IMR-90 (cell line): ENCODE data around the gene DMRT2. TPM values are rescaled to one million over a fixed set of nuclear protein-coding genes. Genes with fewer than 3 reads are reported as not detected.

Source experiments
- ATAC-seq: fragments of 200-7000 bp; cut with Tn5 transposase; 2 replicates; pipeline ENCODE4 v1.9.1; 2020; ENCODE audit warnings: low read depth, mild to moderate bottlenecking, moderate library complexity
- BruUV-seq: library from RNA; stranded (reverse); fragments of 400-500 nt; replicated peaks from 2 replicates; lab custom pipeline; 2021; lab: Mats Ljungman, UMichigan
- CTCF ChIA-PET: fragments of 300-600 bp; formaldehyde crosslinking; extraction: SDS; loops from one replicate; lab custom pipeline; 2021; ENCODE audit warnings: antibody characterized with exemption; lab: Yijun Ruan, JAX
- POLR2A ChIA-PET: fragments of 300-600 bp; sonication (Branson Sonifier 250); formaldehyde crosslinking; loops from one replicate; lab custom pipeline; 2022; ENCODE audit warnings: antibody characterized with exemption; ENCODE audit not compliant: unreplicated experiment; lab: Charles Lee
- DNase-seq: peaks from one replicate; pipeline ENCODE4 v3.0.0; 2013
- H2AFZ ChIP-seq: replicated peaks from 2 replicates; pipeline ENCODE3; 2013; ENCODE audit warnings: low read length, mild to moderate bottlenecking; ENCODE audit not compliant: poor library complexity
- H2AK5ac ChIP-seq: 2 replicates; pipeline ENCODE4 v1.6.1; 2013; ENCODE audit warnings: low read depth, low read length, inconsistent platforms
- H2AK9ac ChIP-seq: replicated peaks from 2 replicates; pipeline ENCODE3; 2013; ENCODE audit warnings: mild to moderate bottlenecking, low read depth, low read length, moderate library complexity; ENCODE audit not compliant: poor library complexity
- H2BK120ac ChIP-seq: 2 replicates; pipeline ENCODE4 v1.6.1; 2013; ENCODE audit warnings: low read depth, low read length, inconsistent platforms
- H2BK15ac ChIP-seq: 3 replicates; pipeline ENCODE4 v1.6.1; 2013; ENCODE audit warnings: low read depth, low read length, inconsistent platforms
- H2BK20ac ChIP-seq: 2 replicates; pipeline ENCODE4 v1.6.1; 2013; ENCODE audit warnings: low read depth, mild to moderate bottlenecking, inconsistent platforms, low read length, moderate library complexity
- H2BK5ac ChIP-seq: 2 replicates; pipeline ENCODE4 v1.6.1; 2013; ENCODE audit warnings: mild to moderate bottlenecking, low read depth, low read length, inconsistent platforms; ENCODE audit not compliant: poor library complexity, severe bottlenecking
- H3K14ac ChIP-seq: replicated peaks from 2 replicates; pipeline ENCODE4 v1.6.1; 2013; ENCODE audit warnings: low read depth, low read length, inconsistent platforms
- H3K18ac ChIP-seq: 2 replicates; pipeline ENCODE4 v1.6.1; 2013; ENCODE audit warnings: low read depth, low read length, control low read depth
- H3K23ac ChIP-seq: 2 replicates; pipeline ENCODE4 v1.6.1; 2013; ENCODE audit warnings: low read depth, low read length, inconsistent platforms
- H3K27ac ChIP-seq: 2 replicates; pipeline ENCODE4 v1.5.1; 2013; ENCODE audit warnings: mild to moderate bottlenecking, control low read depth, low read length; ENCODE audit not compliant: insufficient read depth
- H3K27me3 ChIP-seq: 2 replicates; pipeline ENCODE4 v1.6.1; 2013; ENCODE audit warnings: low read length; ENCODE audit not compliant: control insufficient read depth, insufficient read depth
- H3K36me3 ChIP-seq: 2 replicates; pipeline ENCODE4 v1.6.1; 2013; ENCODE audit warnings: low read length, mixed read lengths; ENCODE audit not compliant: control insufficient read depth, insufficient read depth
- H3K4ac ChIP-seq: 2 replicates; pipeline ENCODE4 v1.6.1; 2013; ENCODE audit warnings: low read depth, low read length, inconsistent platforms
- H3K4me1 ChIP-seq: 2 replicates; pipeline ENCODE4 v1.6.1; 2013; ENCODE audit warnings: low read length, mixed read lengths; ENCODE audit not compliant: control insufficient read depth, insufficient read depth
- H3K4me2 ChIP-seq: 2 replicates; pipeline ENCODE4 v1.6.1; 2013; ENCODE audit warnings: low read depth, mild to moderate bottlenecking, control low read depth, low read length, moderate library complexity
- H3K4me3 ChIP-seq: 2 replicates; pipeline ENCODE4 v1.5.1; 2013; ENCODE audit warnings: low read depth, mild to moderate bottlenecking, control low read depth, low read length, moderate library complexity; ENCODE audit not compliant: insufficient read depth
- H3K56ac ChIP-seq: 2 replicates; pipeline ENCODE4 v1.6.1; 2013; ENCODE audit warnings: low read length, inconsistent platforms; ENCODE audit not compliant: insufficient read depth; ENCODE audit errors: extremely low read depth
- H3K79me1 ChIP-seq, 2 experiments: 2 replicates each; pipeline ENCODE4 v1.6.1; 2013; ENCODE audit warnings: low read length in 2 of 2, inconsistent platforms in 1 of 2, low read depth in 1 of 2
- H3K9ac ChIP-seq: 2 replicates; pipeline ENCODE4 v1.6.1; 2013; ENCODE audit warnings: low read depth, low read length, control low read depth
- H3K9me1 ChIP-seq: 2 replicates; pipeline ENCODE4 v1.6.1; 2013; ENCODE audit warnings: low read length, inconsistent platforms; ENCODE audit not compliant: insufficient read depth
- H3K9me3 ChIP-seq: 2 replicates; pipeline ENCODE4 v1.6.1; 2013; ENCODE audit warnings: low read length; ENCODE audit not compliant: control insufficient read depth, insufficient read depth
- H4K20me1 ChIP-seq: 2 replicates; pipeline ENCODE4 v1.6.1; 2013; ENCODE audit warnings: low read length, inconsistent platforms; ENCODE audit not compliant: insufficient read depth
- H4K5ac ChIP-seq: 2 replicates; pipeline ENCODE4 v1.6.1; 2013; ENCODE audit warnings: mild to moderate bottlenecking, low read depth, low read length, control low read depth
- H4K8ac ChIP-seq, 2 experiments: 2 replicates each; pipeline ENCODE4 v1.6.1; 2013; ENCODE audit warnings: low read depth in 2 of 2, low read length in 2 of 2, control low read depth in 1 of 2, inconsistent platforms in 1 of 2
- H4K91ac ChIP-seq: 2 replicates; pipeline ENCODE4 v1.6.1; 2013; ENCODE audit warnings: low read depth, low read length, inconsistent platforms; ENCODE audit not compliant: insufficient read depth
- BHLHE40 ChIP-seq: fragments of 150-350 bp; IDR thresholded peaks from 2 replicates; pipeline ENCODE4 v1.6.1; 2016; ENCODE audit warnings: mild to moderate bottlenecking, low read depth, low read length
- CEBPB ChIP-seq: IDR thresholded peaks from 2 replicates; pipeline ENCODE4 v1.6.1; 2012; ENCODE audit warnings: low read depth, low read length, improper control_type of control experiment
- CHD1 ChIP-seq: IDR thresholded peaks from 2 replicates; pipeline ENCODE4 v1.6.1; 2012; ENCODE audit warnings: low read depth, low read length, improper control_type of control experiment
- FOS ChIP-seq: fragments of 150-350 bp; IDR thresholded peaks from 2 replicates; pipeline ENCODE4 v1.6.1; 2016; ENCODE audit warnings: low read depth, low read length
- MAFK ChIP-seq: IDR thresholded peaks from 2 replicates; pipeline ENCODE4 v1.6.1; 2012; ENCODE audit warnings: low read depth, low read length, improper control_type of control experiment
- MAZ ChIP-seq: IDR thresholded peaks from 2 replicates; pipeline ENCODE4 v1.6.1; 2012; ENCODE audit warnings: low read depth, mild to moderate bottlenecking, low read length, improper control_type of control experiment, moderate library complexity, borderline replicate concordance
- MXI1 ChIP-seq: IDR thresholded peaks from 2 replicates; pipeline ENCODE4 v1.6.1; 2012; ENCODE audit warnings: low read depth, mild to moderate bottlenecking, low read length, moderate library complexity, borderline replicate concordance
- NFE2L2 ChIP-seq: fragments of 150-350 bp; IDR thresholded peaks from 2 replicates; pipeline ENCODE4 v1.6.1; 2016; ENCODE audit warnings: low read depth, mild to moderate bottlenecking, low read length
- POLR2A ChIP-seq: IDR thresholded peaks from 2 replicates; pipeline ENCODE4 v1.6.1; 2012; ENCODE audit warnings: mild to moderate bottlenecking, low read depth, low read length
- RAD21 ChIP-seq: IDR thresholded peaks from 2 replicates; pipeline ENCODE4 v1.6.1; 2012; ENCODE audit warnings: low read length, improper control_type of control experiment
- RCOR1 ChIP-seq: IDR thresholded peaks from 2 replicates; pipeline ENCODE4 v1.6.1; 2012; ENCODE audit warnings: mild to moderate bottlenecking, low read length, improper control_type of control experiment; ENCODE audit not compliant: insufficient replicate concordance
- RFX5 ChIP-seq: IDR thresholded peaks from 2 replicates; pipeline ENCODE4 v1.8.0; 2012; ENCODE audit warnings: low read depth, mild to moderate bottlenecking, low read length, moderate library complexity
- SMC3 ChIP-seq: fragments of 150-350 bp; IDR thresholded peaks from 2 replicates; pipeline ENCODE4 v1.6.1; 2016; ENCODE audit warnings: low read depth, mild to moderate bottlenecking, antibody characterized with exemption, low read length, moderate library complexity
- WGBS, 2 experiments: methylation state at CpG; one replicate each; pipeline versions ENCODE4 v1.1.5 to v1.1.7; 2013; ENCODE audit warnings: missing lambda C conversion rate in 2 of 2; ENCODE audit not compliant: insufficient read length in 1 of 2; ENCODE audit errors: extremely low coverage in 2 of 2; 5-methylcytosine and 5-hydroxymethylcytosine counted together
- dilution Hi-C: fragments of 300-500 bp; cut with HindIII; formaldehyde crosslinking; loops from one replicate; pipeline ENCODE4 v1.14.3; 2018; ENCODE audit warnings: low sequenced_read_pairs; ENCODE audit not compliant: unreplicated experiment
- in situ Hi-C: fragments of 300-500 bp; cut with MboI; formaldehyde crosslinking; loops from 3 replicates; pipeline ENCODE4 v1.14.3; 2019; ENCODE audit warnings: low sequenced_read_pairs, inconsistent platforms, mixed read lengths
- intact Hi-C: fragments of 100-400 bp; cut with micrococcal nuclease; formaldehyde crosslinking; loops from 2 replicates; pipeline ENCODE4 v1.10.0; 2022
- polyA plus RNA-seq, 3 experiments: library from polyadenylated mRNA; depleted of rRNA; stranded (reverse); fragments of >200 nt; gene quantifications; 2 replicates each; pipeline ENCODE4 v1.2.3, GENCODE V29; 2012; ENCODE audit warnings: low replicate concordance in 1 of 3
- total RNA-seq: library from RNA; depleted of rRNA; stranded (reverse); fragments of >200 nt; gene quantifications from 2 replicates; pipeline ENCODE4 v1.2.3, GENCODE V29; 2012
- TF ChIP-seq, protein P1 (sequence below): conservative IDR thresholded peaks from 2 replicates; pipeline ENCODE4 v1.5.1; 2012; ENCODE audit warnings: mild to moderate bottlenecking, low read depth, low read length, improper control_type of control experiment
- TF ChIP-seq, protein P2 (sequence below): fragments of 150-350 bp; IDR thresholded peaks from 2 replicates; pipeline ENCODE4 v1.6.1; 2016; ENCODE audit warnings: low read depth, mild to moderate bottlenecking, low read length, moderate library complexity, borderline replicate concordance

Gene DMRT2
- total and polyA plus RNA-seq, 2 of the 4 experiments (the other 2 are of a cell fraction): not detected

DNA sequence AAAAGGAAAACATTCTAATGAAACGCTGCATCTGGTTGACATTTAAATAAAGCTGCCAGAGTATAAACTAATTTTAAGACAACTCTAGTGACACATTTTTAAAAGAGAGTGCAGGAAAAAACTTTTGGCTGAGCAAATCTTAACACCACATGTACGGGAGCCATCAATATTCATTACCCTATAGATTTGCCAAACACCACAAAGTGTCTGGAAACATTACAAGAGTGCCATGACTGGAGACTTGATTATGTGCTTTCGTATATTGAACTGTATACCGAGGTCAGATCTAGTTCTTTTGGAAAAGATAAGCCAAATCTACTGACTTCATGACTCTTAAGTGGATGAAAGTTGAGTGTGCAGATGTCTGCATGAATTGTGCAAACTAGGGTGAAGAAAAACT, 10.6 kb upstream of the DMRT2 start:
- Histone ChIP-seq H4K20me1 (no peaks in the 10 kb centered on the region), H3K56ac (no peak overlapping the region), H2BK5ac (no peak overlapping the region), H2AK5ac (no peak overlapping the region), H3K4me3 (no peak overlapping the region), H3K14ac (no peak overlapping the region), H2BK120ac (no peak overlapping the region), H3K4ac (no peak overlapping the region), H3K27ac (no peak overlapping the region), H3K27me3 (peaks cover 25% of the 10 kb centered on the region), H3K4me1 (no peaks in the 10 kb centered on the region), H3K23ac (no peak overlapping the region), H2AFZ (no peak overlapping the region), H3K79me1 (no peaks in the 10 kb centered on the region), H3K9me3 (no peaks in the 10 kb centered on the region), H4K8ac (no peak overlapping the region), H3K4me2 (no peak overlapping the region), H4K91ac (no peak overlapping the region), H2AK9ac (no peak overlapping the region), H2BK20ac (no peak overlapping the region), H3K9me1 (no peaks in the 10 kb centered on the region), H4K5ac (no peak overlapping the region), H3K18ac (no peak overlapping the region), H3K9ac (no peak overlapping the region), H2BK15ac (no peak overlapping the region), H3K36me3 (no peaks in the 10 kb centered on the region)
- ATAC-seq (no peak), DNase-seq (no peak)
- CTCF ChIA-PET: no interaction called here
- WGBS, 2 experiments: no CpG with 5 or more reads among the region's 4 CpGs
- POLR2A ChIA-PET: no interaction called here
- BruUV-seq: no TSS peak
- dilution Hi-C loops: no loop called here
- TF ChIP-seq RAD21: no peak
- TF ChIP-seq CHD1: no peak
- no peak for TF ChIP-seq CEBPB
- TF ChIP-seq FOS: no peak
- TF ChIP-seq MAZ: no peak
- no peak for TF ChIP-seq RFX5
- no peak for TF ChIP-seq POLR2A
- TF ChIP-seq MAFK: no peak
- TF ChIP-seq, protein P1, sequence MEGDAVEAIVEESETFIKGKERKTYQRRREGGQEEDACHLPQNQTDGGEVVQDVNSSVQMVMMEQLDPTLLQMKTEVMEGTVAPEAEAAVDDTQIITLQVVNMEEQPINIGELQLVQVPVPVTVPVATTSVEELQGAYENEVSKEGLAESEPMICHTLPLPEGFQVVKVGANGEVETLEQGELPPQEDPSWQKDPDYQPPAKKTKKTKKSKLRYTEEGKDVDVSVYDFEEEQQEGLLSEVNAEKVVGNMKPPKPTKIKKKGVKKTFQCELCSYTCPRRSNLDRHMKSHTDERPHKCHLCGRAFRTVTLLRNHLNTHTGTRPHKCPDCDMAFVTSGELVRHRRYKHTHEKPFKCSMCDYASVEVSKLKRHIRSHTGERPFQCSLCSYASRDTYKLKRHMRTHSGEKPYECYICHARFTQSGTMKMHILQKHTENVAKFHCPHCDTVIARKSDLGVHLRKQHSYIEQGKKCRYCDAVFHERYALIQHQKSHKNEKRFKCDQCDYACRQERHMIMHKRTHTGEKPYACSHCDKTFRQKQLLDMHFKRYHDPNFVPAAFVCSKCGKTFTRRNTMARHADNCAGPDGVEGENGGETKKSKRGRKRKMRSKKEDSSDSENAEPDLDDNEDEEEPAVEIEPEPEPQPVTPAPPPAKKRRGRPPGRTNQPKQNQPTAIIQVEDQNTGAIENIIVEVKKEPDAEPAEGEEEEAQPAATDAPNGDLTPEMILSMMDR: no peak
- TF ChIP-seq, protein P2, sequence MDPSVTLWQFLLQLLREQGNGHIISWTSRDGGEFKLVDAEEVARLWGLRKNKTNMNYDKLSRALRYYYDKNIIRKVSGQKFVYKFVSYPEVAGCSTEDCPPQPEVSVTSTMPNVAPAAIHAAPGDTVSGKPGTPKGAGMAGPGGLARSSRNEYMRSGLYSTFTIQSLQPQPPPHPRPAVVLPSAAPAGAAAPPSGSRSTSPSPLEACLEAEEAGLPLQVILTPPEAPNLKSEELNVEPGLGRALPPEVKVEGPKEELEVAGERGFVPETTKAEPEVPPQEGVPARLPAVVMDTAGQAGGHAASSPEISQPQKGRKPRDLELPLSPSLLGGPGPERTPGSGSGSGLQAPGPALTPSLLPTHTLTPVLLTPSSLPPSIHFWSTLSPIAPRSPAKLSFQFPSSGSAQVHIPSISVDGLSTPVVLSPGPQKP: no peak
- TF ChIP-seq MXI1: no peak
- TF ChIP-seq RCOR1: no peak
- TF ChIP-seq SMC3: no peak
- TF ChIP-seq BHLHE40: no peak
- TF ChIP-seq NFE2L2: no peak
- intact Hi-C loops: no loop called here
- in situ Hi-C loops: no loop called here
